Eye (tissue), 1 donor: ENCODE data around the gene GABRQ.
"Not testable (repeated sequence)": the region's sequence is repeated elsewhere in the genome, so short reads cannot be mapped to it uniquely, and the experiment has no call there.

Experiments
- DNase-seq: peaks from one replicate; pipeline ENCODE4 v3.0.0-alpha.2; 2015

The GABRQ gene

DNA sequence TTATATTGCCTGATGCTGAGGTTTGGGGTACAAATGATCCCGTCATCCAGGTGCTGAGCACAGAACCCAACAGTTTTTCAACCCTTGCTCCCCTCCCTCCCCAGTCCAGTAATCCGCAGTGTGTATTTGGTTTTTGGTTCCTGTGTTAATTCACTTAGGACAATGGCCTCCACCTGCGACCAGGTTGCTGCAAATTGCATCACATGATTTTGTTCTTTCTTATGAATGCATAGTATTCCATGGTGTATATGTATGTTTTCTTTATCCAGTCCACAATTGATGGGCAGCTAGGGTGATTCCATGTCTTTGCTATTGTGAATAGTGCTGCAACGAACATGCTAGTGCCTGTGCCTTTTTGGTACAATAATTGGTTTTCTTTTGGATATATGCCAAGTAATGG lies 25.4 kb downstream of the GABRQ start:
- DNase-seq: no peak

DNA sequence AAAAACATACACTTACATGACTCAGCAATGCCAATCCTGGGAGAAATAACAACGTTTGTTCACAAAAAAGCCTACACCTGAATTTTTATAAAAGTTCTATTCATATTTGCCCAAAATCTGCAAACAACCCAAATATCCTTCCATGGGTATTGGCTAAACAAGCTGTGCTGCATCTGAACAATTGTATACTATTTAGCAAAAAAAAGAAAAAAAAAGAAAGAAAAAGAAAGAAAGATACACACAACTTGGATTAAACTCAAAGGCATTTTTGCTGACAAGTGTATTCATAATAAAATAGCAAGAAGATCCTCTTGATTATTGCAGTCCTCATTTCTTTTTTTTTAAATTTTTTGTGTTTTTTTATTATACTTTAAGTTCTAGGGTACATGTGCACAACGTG lies 36.4 kb downstream of the GABRQ start:
- DNase-seq: no peak

DNA sequence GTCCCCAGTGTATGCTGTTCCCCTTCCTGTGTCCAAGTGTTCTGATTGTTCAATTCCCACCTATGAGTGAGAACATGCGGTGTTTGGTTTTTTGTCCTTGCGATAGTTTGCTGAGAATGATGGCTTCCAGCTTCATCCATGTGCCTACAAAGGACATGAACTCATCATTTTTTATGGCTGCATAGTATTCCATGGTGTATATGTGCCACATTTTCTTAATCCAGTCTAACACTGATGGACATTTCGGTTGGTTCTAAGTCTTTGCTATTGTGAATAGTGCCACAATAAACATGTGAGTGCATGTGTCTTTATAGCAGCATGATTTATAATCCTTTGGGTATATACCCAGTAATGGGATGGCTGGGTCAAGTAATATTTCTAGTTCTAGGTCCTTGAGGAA lies 37.0 kb downstream of the GABRQ start:
- not testable (repeated sequence) for DNase-seq

DNA sequence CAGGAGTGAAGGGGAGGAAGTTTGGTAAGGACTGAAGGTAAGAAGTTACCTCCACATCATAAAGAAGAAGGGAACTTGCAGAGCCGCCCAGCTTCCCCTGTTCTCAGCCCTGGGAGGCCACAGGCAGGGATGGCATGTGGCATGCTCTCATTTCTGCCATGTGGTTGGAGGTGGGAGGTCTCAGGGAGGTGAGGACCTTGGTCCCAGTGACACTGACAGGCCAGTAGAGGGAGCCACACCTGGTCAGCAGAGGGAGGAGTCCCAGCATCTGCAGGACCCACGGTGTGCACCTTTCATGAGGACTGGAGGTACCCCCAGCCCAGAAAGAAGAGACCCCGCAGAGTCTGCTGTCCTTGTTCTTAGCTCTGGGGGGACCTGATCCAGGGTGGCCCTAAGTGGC lies 43.3 kb downstream of the GABRQ start:
- not testable (repeated sequence) for DNase-seq

DNA sequence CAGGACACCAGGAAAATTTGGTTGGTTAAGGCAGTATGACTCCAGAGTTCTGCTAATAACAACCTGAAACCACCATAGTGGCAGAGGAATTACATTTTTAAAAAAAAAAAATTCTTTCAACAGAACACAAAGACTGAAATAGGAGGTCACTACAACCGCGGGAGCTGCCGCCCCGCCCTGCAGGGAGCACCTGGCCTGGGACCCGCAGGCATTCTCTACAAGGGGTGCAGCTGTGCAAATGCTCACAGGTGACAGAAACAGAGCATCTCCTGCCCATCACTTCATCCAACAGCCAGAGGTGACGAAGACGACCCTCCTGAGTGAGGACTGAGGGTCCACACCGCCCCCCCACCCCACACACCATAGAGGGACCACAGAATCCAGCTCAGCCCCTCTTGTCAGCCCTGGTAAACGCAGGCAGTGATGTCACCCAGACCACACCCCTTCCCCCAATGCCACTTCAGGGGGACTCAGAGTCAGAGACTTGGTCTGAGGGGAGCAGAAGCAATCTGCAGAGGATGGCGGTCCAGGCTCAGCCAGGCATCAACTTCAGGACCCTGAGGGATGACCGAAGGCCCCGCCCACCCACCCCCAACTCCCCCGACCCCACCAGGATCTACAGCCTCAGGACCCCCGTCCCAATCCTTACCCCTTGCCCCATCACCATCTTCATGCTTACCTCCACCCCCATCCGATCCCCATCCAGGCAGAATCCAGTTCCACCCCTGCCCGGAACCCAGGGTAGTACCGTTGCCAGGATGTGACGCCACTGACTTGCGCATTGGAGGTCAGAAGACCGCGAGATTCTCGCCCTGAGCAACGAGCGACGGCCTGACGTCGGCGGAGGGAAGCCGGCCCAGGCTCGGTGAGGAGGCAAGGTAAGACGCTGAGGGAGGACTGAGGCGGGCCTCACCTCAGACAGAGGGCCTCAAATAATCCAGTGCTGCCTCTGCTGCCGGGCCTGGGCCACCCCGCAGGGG lies 60.5 kb downstream of the GABRQ start, which contains the start of gene MAGEA3:
Gene MAGEA3 (plus strand): TSS at position 843 of the 980 bp plus-strand sequence. CDS start 2,039 bp downstream, outside the sequence.
- DNase-seq: not testable (repeated sequence)

DNA sequence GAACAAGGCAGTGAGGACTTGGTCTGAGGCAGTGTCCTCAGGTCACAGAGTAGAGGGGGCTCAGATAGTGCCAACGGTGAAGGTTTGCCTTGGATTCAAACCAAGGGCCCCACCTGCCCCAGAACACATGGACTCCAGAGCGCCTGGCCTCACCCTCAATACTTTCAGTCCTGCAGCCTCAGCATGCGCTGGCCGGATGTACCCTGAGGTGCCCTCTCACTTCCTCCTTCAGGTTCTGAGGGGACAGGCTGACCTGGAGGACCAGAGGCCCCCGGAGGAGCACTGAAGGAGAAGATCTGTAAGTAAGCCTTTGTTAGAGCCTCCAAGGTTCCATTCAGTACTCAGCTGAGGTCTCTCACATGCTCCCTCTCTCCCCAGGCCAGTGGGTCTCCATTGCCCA lies 62.7 kb downstream of the GABRQ start:
- DNase-seq: not testable (repeated sequence)

DNA sequence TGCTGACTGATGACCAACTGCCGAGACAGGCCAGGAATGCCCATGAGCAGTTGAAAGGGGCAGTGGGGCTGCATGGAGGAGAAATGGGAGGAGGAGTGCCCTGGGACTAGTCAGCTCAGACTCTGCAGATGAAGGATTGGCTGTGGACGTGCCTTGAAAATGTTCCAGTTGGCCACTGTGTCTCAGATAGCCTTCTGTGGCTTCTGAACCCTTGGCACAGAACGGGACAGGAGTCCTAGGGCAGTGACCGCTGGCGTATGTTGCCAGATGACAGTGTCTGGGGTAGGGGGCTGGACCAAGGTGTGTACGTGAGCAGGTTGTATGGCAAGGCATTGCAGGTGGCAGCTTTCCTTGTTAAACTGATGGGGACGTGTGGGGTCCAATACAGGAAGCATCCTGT lies 68.8 kb downstream of the GABRQ start:
- DNase-seq: not testable (repeated sequence)
